AG04450 (cell line): Measurements from ENCODE around the gene PAQR3. TPM values are rescaled to one million over a fixed set of nuclear protein-coding genes. Genes with fewer than 3 reads are reported as not detected.

Source experiments
- CTCF ChIA-PET: fragments of 300-600, 350-600 bp; formaldehyde crosslinking; extraction: SDS; loops from one replicate; lab custom pipeline; 2022; ENCODE audit warnings: antibody characterized with exemption, inconsistent platforms; lab: Charles Lee
- POLR2A ChIA-PET: fragments of 350-600 bp; formaldehyde crosslinking; extraction: SDS; loops from one replicate; lab custom pipeline; 2021; ENCODE audit warnings: antibody characterized with exemption, inconsistent platforms; lab: Yijun Ruan, JAX
- DNase-seq: peaks from one replicate; pipeline ENCODE4 v3.0.0-alpha.2; 2011; ENCODE audit warnings: low read depth, low spot score
- H3K27ac ChIP-seq: one replicate; pipeline ENCODE4 v1.5.1; 2012; ENCODE audit warnings: low read depth, low read length, control low read depth
- H3K27me3 ChIP-seq: one replicate; pipeline ENCODE4 v1.6.0; 2012; ENCODE audit warnings: low read length; ENCODE audit not compliant: control insufficient read depth, insufficient read depth
- H3K4me3 ChIP-seq: 2 replicates; pipeline ENCODE4 v1.5.1; 2011; ENCODE audit warnings: mild to moderate bottlenecking, low read depth, low read length, control low read depth
- H3K9me3 ChIP-seq: 2 replicates; pipeline ENCODE4 v1.5.1; 2012; ENCODE audit warnings: low read length; ENCODE audit not compliant: control insufficient read depth, insufficient read depth
- polyA plus RNA-seq: library from polyadenylated mRNA; depleted of rRNA; stranded (reverse); fragments of >200 nt; gene quantifications from 2 replicates; pipeline ENCODE4 v1.2.3, GENCODE V29; 2011
- TF ChIP-seq, protein P1 (sequence below): IDR thresholded peaks from 2 replicates; pipeline ENCODE4 v1.5.1; 2011; ENCODE audit warnings: low read depth, low read length, control low read depth, inconsistent platforms

PAQR3 gene
- polyA plus RNA-seq, 1 experiment = 35.7 TPM

DNA sequence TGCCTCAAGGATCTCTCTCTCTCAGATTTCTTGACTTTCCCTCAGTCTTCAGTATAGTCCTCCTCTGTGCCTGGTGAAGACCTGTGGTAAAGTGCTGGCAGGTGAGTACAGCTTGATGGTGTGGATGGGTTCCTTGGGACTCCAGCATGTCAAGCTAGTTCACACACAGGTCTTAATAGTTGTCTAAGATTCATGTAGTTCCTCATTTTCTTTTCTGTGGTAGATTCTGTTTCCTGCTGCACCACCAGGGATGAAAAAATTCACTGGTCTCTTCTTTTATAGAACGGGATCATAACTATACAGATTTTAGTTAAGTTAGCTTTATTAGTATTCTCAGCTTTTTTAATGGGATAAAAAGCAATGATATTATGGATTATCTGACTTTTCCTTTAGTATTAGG, 32.5 kb upstream of the PAQR3 start:
- no peak for DNase-seq
- ChIA-PET CTCF (interaction anchor here (0.8 kb wide), 1 partner anchor 19 kb away, joined by 3 read pairs; no protein-coding TSS in a partner anchor), POLR2A (no interaction called here)
- TF ChIP-seq, protein P1, sequence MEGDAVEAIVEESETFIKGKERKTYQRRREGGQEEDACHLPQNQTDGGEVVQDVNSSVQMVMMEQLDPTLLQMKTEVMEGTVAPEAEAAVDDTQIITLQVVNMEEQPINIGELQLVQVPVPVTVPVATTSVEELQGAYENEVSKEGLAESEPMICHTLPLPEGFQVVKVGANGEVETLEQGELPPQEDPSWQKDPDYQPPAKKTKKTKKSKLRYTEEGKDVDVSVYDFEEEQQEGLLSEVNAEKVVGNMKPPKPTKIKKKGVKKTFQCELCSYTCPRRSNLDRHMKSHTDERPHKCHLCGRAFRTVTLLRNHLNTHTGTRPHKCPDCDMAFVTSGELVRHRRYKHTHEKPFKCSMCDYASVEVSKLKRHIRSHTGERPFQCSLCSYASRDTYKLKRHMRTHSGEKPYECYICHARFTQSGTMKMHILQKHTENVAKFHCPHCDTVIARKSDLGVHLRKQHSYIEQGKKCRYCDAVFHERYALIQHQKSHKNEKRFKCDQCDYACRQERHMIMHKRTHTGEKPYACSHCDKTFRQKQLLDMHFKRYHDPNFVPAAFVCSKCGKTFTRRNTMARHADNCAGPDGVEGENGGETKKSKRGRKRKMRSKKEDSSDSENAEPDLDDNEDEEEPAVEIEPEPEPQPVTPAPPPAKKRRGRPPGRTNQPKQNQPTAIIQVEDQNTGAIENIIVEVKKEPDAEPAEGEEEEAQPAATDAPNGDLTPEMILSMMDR = no peak
- no peaks in the 10 kb centered on the region for H3K9me3 ChIP-seq
- no peaks in the 10 kb centered on the region for H3K27me3 ChIP-seq
- H3K4me3 ChIP-seq = no peak overlapping the region
- H3K27ac ChIP-seq = no peak overlapping the region

DNA sequence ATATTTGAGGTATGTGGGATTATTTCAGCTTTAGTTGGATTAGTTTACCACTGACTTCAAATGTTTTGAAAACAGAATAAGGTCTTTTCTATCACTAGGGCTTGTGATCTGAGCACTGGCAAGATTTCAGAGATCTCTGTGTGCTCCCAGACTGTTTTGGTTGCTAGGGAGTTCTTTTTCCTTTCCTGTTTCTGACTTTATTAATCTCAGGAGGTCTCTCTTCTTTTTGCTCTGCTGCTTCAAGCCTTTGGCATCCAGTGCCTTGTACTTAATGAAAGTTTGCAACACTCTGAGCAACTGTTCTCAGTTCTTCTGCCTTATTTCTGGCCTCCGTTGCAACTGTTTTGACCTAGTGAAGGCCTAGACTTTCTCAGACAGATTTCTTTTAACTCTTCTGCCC, 32.1 kb upstream of the PAQR3 start:
- POLR2A ChIA-PET = no interaction called here
- Histone ChIP-seq H3K27ac (no peak overlapping the region), H3K9me3 (no peaks in the 10 kb centered on the region), H3K4me3 (no peak overlapping the region), H3K27me3 (no peaks in the 10 kb centered on the region)
- CTCF ChIA-PET = interaction anchor here (0.8 kb wide), 1 partner anchor 18 kb away, joined by 3 read pairs; no protein-coding TSS in a partner anchor
- TF ChIP-seq, protein P1 = no peak
- no peak for DNase-seq

- H3K27ac ChIP-seq = no peak overlapping the region
- no peak overlapping the region for H3K4me3 ChIP-seq
- ChIA-PET CTCF (interaction anchor here (1.0 kb wide), 1 partner anchor 9 kb away, joined by 4 read pairs; no protein-coding TSS in a partner anchor), POLR2A (no interaction called here)
- no peak for DNase-seq
- H3K27me3 ChIP-seq = no peaks in the 10 kb centered on the region
- no peaks in the 10 kb centered on the region for H3K9me3 ChIP-seq
- TF ChIP-seq, protein P1 = no peak
These were observed 23.4 kb upstream of the PAQR3 start for GRCh38 chr4:78962597-78963115.

- Histone ChIP-seq H3K27ac (no peak overlapping the region), H3K9me3 (no peaks in the 10 kb centered on the region), H3K27me3 (no peaks in the 10 kb centered on the region), H3K4me3 (no peak overlapping the region)
- DNase-seq = no peak
- ChIA-PET POLR2A (no interaction called here), CTCF (no interaction called here)
- TF ChIP-seq, protein P1 = no peak
These were observed 21.7 kb upstream of the PAQR3 start for GRCh38 chr4:78960926-78961325.

DNA sequence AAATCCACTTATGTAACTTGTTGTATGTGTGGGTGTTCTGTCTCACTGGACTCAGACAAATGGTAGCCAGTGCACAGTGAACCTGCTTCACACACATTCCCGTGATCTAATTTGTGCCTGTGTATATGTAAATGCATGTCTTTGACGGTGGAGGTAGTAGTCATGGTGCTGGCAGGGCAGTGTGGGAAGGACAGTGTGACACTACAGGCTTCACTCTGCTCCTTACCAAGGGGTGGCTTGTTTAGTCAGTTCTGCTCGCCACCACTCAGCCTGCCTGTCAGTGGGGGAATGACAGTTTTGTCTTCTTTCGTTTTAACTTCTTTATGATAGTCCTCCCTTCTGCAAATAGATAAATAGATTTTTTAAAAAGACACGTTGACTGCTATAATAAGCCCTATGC, 17.7 kb upstream of the PAQR3 start:
- no peak overlapping the region for H3K4me3 ChIP-seq
- H3K27me3 ChIP-seq = no peaks in the 10 kb centered on the region
- H3K9me3 ChIP-seq = no peaks in the 10 kb centered on the region
- TF ChIP-seq, protein P1 = no peak
- H3K27ac ChIP-seq = no peak overlapping the region
- ChIA-PET CTCF (no interaction called here), POLR2A (no interaction called here)
- DNase-seq = no peak
